ENCODE data around the gene SPOCK2. TPM values are rescaled to one million over a fixed set of nuclear protein-coding genes. Genes with fewer than 3 reads are reported as not detected.

SPOCK2 gene
- total and polyA plus RNA-seq, 2 donors (not counting 1 experiment from before 2014, with no cell fraction given) = 0.02 to 0.33 TPM

DNA sequence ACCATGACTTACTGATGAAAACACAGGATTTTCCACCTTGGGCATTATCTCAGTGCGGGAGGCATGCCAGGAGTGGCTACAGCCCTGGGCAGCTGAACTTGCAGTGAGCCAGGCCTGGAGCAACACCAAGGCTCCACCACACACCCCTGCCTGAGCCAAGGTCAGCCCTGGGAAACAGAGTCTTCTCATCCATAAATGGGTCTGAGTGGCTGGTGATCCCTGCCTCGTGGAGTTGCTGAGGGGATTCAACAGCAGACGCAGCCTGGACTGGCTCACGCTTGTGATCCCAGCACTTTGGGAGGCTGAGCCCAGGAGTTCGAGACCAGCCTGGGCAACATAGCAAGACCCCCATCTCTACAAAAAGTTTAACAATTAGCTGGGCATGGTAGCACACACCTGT is 32.2 kb downstream of the SPOCK2 start:
- Histone ChIP-seq H3K9ac (ENCODE audit: insufficient read depth, low read length) (no peak overlapping the region), H3K27ac (ENCODE audit: insufficient read depth, low read length) (no peak overlapping the region), H2AFZ (ENCODE audit: low read length) (no peak overlapping the region), H4K20me1 (ENCODE audit: control insufficient read depth, extremely low read depth, insufficient read depth, low read length) (no peaks in the 10 kb centered on the region), H3K79me2 (ENCODE audit: control insufficient read depth, insufficient read depth, low read length) (no peaks in the 10 kb centered on the region), H3K4me1 (ENCODE audit: control insufficient read depth, extremely low read depth, insufficient read depth, low read length) (no peaks in the 10 kb centered on the region), H3K27me3 (ENCODE audit: control insufficient read depth, insufficient read depth, low read length) (peaks cover 6% of the 10 kb centered on the region), H3K9me3 (ENCODE audit: control insufficient read depth, insufficient read depth, low read depth, low read length) (no peaks in the 10 kb centered on the region), H3K36me3 (ENCODE audit: control insufficient read depth, insufficient read depth, low read length) (no peaks in the 10 kb centered on the region), H3K4me3 (replicated peaks in 1 of 4; ENCODE audit: control extremely low read depth in 1 of 4, insufficient read depth in 1 of 4, low read depth in 3 of 4, low read length in 4 of 4) (no peak overlapping the region), H3K4me2 (ENCODE audit: extremely low read depth, insufficient read depth, low read length) (no peak overlapping the region)
- TF ChIP-seq EZH2 (IDR thresholded peaks at IDR 0.05; ENCODE audit: low read length, missing control alignments) (no peak), CTCF (conservative IDR thresholded peaks at IDR 0.05 in 1 of 2, IDR thresholded peaks at IDR 0.05 in 1 of 2; ENCODE audit: low read depth in 1 of 2, low read length in 2 of 2) (no peak)
- no peak for DNase-seq (ENCODE audit: low read depth in 2 of 2)

GRCh38 chr10:72053690-72054089 is 34.7 kb downstream of the SPOCK2 start:
- TF ChIP-seq EZH2 (IDR thresholded peaks at IDR 0.05; ENCODE audit: low read length, missing control alignments) (no peak), CTCF (conservative IDR thresholded peaks at IDR 0.05 in 1 of 2, IDR thresholded peaks at IDR 0.05 in 1 of 2; ENCODE audit: low read depth in 1 of 2, low read length in 2 of 2) (no peak)
- Histone ChIP-seq H3K27ac (ENCODE audit: insufficient read depth, low read length) (no peak overlapping the region), H3K4me1 (ENCODE audit: control insufficient read depth, extremely low read depth, insufficient read depth, low read length) (no peaks in the 10 kb centered on the region), H3K36me3 (ENCODE audit: control insufficient read depth, insufficient read depth, low read length) (no peaks in the 10 kb centered on the region), H3K79me2 (ENCODE audit: control insufficient read depth, insufficient read depth, low read length) (no peaks in the 10 kb centered on the region), H3K27me3 (ENCODE audit: control insufficient read depth, insufficient read depth, low read length) (peaks cover 6% of the 10 kb centered on the region), H3K9ac (ENCODE audit: insufficient read depth, low read length) (no peak overlapping the region), H2AFZ (ENCODE audit: low read length) (no peak overlapping the region), H3K9me3 (ENCODE audit: control insufficient read depth, insufficient read depth, low read depth, low read length) (no peaks in the 10 kb centered on the region), H3K4me3 (replicated peaks in 1 of 4; ENCODE audit: control extremely low read depth in 1 of 4, insufficient read depth in 1 of 4, low read depth in 3 of 4, low read length in 4 of 4) (no peak overlapping the region), H4K20me1 (ENCODE audit: control insufficient read depth, extremely low read depth, insufficient read depth, low read length) (no peaks in the 10 kb centered on the region), H3K4me2 (ENCODE audit: extremely low read depth, insufficient read depth, low read length) (no peak overlapping the region)
- DNase-seq (ENCODE audit: low read depth in 2 of 2) = no peak

DNA sequence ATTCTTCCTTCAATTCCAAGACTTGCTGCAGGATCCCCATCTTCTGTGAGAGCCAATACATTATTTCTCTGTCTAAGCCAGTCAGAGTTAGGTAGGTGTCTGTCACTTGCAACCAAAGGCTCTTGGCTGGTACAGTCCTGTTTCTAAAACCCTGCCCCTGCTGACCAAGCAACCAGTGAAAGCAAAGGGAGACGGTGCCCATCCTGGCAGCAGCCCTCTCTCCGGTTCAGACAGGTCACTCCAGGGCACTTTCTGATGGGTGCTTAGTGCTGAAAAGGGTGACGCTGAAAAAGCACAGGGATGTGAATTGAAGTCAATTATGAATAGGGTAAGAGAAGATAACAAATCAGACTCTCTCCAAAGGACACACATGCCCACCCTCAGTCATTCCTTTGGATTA is 37.5 kb downstream of the SPOCK2 start:
- H3K79me2 ChIP-seq (ENCODE audit: control insufficient read depth, insufficient read depth, low read length) = no peaks in the 10 kb centered on the region
- H3K4me3 ChIP-seq (replicated peaks in 1 of 4; ENCODE audit: control extremely low read depth in 1 of 4, insufficient read depth in 1 of 4, low read depth in 3 of 4, low read length in 4 of 4) = no peak overlapping the region
- TF ChIP-seq CTCF (conservative IDR thresholded peaks at IDR 0.05 in 1 of 2, IDR thresholded peaks at IDR 0.05 in 1 of 2; ENCODE audit: low read depth in 1 of 2, low read length in 2 of 2) (no peak), EZH2 (IDR thresholded peaks at IDR 0.05; ENCODE audit: low read length, missing control alignments) (no peak)
- no peak overlapping the region for H3K27ac ChIP-seq (ENCODE audit: insufficient read depth, low read length)
- DNase-seq (ENCODE audit: low read depth in 2 of 2) = no peak
- no peaks in the 10 kb centered on the region for H3K36me3 ChIP-seq (ENCODE audit: control insufficient read depth, insufficient read depth, low read length)
- no peaks in the 10 kb centered on the region for H4K20me1 ChIP-seq (ENCODE audit: control insufficient read depth, extremely low read depth, insufficient read depth, low read length)
- no peak overlapping the region for H3K4me2 ChIP-seq (ENCODE audit: extremely low read depth, insufficient read depth, low read length)
- H3K9ac ChIP-seq (ENCODE audit: insufficient read depth, low read length) = no peak overlapping the region
- no peak overlapping the region for H2AFZ ChIP-seq (ENCODE audit: low read length)
- H3K9me3 ChIP-seq (ENCODE audit: control insufficient read depth, insufficient read depth, low read depth, low read length) = no peaks in the 10 kb centered on the region
- H3K4me1 ChIP-seq (ENCODE audit: control insufficient read depth, extremely low read depth, insufficient read depth, low read length) = no peaks in the 10 kb centered on the region
- H3K27me3 ChIP-seq (ENCODE audit: control insufficient read depth, insufficient read depth, low read length) = peaks cover 6% of the 10 kb centered on the region

Data from fibroblast of lung (primary cell).